ENCODE measurements around the gene GSTT2B. TPM values are rescaled to one million over a fixed set of nuclear protein-coding genes. Genes with fewer than 3 reads are reported as not detected.

Gene GSTT2B
- total RNA-seq, 2 donors from 2014 or later = 3.7 to 4.4 TPM

- H3K9me3 ChIP-seq (ENCODE audit: control insufficient read depth, low read length) = peaks cover 8% of the 10 kb centered on the region
- TF ChIP-seq CTCF (conservative IDR thresholded peaks at IDR 0.05) = no peak
- no peak for DNase-seq
- Mint-ChIP-seq H3K4me1 (peaks cover 13% of the 10 kb centered on the region), H3K36me3 (ENCODE audit: low read depth) (no peaks in the 10 kb centered on the region), H3K4me3 (no peak overlapping the region), H3K27me3 (ENCODE audit: insufficient read depth) (peaks cover 7% of the 10 kb centered on the region), H3K9me3 (no peaks in the 10 kb centered on the region), H3K27ac (no peak overlapping the region)
- H3K36me3 ChIP-seq (ENCODE audit: control insufficient read depth, insufficient read depth, low read length) = no peaks in the 10 kb centered on the region
- no peak overlapping the region for H3K27ac ChIP-seq (ENCODE audit: low read depth, low read length)
- no peaks in the 10 kb centered on the region for H3K27me3 ChIP-seq (ENCODE audit: control insufficient read depth, insufficient read depth, low read length, poor library complexity, severe bottlenecking)
- WGBS, 2 experiments (ENCODE audit: insufficient coverage in 1 of 2, insufficient read length in 1 of 2) = 92 to 100% methylated on average over 4 to 6 of the region's 6 CpGs
- peaks cover 4% of the 10 kb centered on the region for H3K4me1 ChIP-seq (ENCODE audit: control insufficient read depth, insufficient read depth, low read length)
- H3K9ac ChIP-seq (ENCODE audit: extremely low read depth, low read length, poor library complexity, severe bottlenecking) = no peak overlapping the region
- H3K4me3 ChIP-seq (ENCODE audit: low read length) = no peak overlapping the region
Observed at GRCh38 chr22:24008381-24009226, 47.6 kb upstream of the GSTT2B start.

GRCh38 chr22:24008022-24008283, 47.0 kb upstream of the GSTT2B start:
- Mint-ChIP-seq H3K36me3 (ENCODE audit: low read depth) (no peaks in the 10 kb centered on the region), H3K27ac (no peak overlapping the region), H3K4me3 (no peak overlapping the region), H3K27me3 (ENCODE audit: insufficient read depth) (peaks cover 10% of the 10 kb centered on the region), H3K4me1 (peaks cover 11% of the 10 kb centered on the region), H3K9me3 (no peaks in the 10 kb centered on the region)
- Histone ChIP-seq H3K9me3 (ENCODE audit: control insufficient read depth, low read length) (peaks cover 8% of the 10 kb centered on the region), H3K9ac (ENCODE audit: extremely low read depth, low read length, poor library complexity, severe bottlenecking) (no peak overlapping the region), H3K36me3 (ENCODE audit: control insufficient read depth, insufficient read depth, low read length) (no peaks in the 10 kb centered on the region), H3K4me3 (ENCODE audit: low read length) (no peak overlapping the region), H3K4me1 (ENCODE audit: control insufficient read depth, insufficient read depth, low read length) (peaks cover 4% of the 10 kb centered on the region), H3K27me3 (ENCODE audit: control insufficient read depth, insufficient read depth, low read length, poor library complexity, severe bottlenecking) (no peaks in the 10 kb centered on the region), H3K27ac (ENCODE audit: low read depth, low read length) (no peak overlapping the region)
- 90 to 100% methylated on average over 1 of the region's 1 CpG for WGBS, 2 experiments (ENCODE audit: insufficient coverage in 1 of 2, insufficient read length in 1 of 2)
- DNase-seq = no peak
- TF ChIP-seq CTCF (conservative IDR thresholded peaks at IDR 0.05) = no peak

GRCh38 chr22:24007253-24008021, 46.4 kb upstream of the GSTT2B start:
- no peak overlapping the region for H3K9ac ChIP-seq (ENCODE audit: extremely low read depth, low read length, poor library complexity, severe bottlenecking)
- Mint-ChIP-seq H3K27ac (no peak overlapping the region), H3K9me3 (no peaks in the 10 kb centered on the region), H3K36me3 (ENCODE audit: low read depth) (no peaks in the 10 kb centered on the region), H3K4me3 (no peak overlapping the region), H3K27me3 (ENCODE audit: insufficient read depth) (peaks cover 10% of the 10 kb centered on the region), H3K4me1 (peaks cover 10% of the 10 kb centered on the region)
- no peaks in the 10 kb centered on the region for H3K27me3 ChIP-seq (ENCODE audit: control insufficient read depth, insufficient read depth, low read length, poor library complexity, severe bottlenecking)
- peaks cover 8% of the 10 kb centered on the region for H3K9me3 ChIP-seq (ENCODE audit: control insufficient read depth, low read length)
- DNase-seq = no peak
- no peak overlapping the region for H3K4me3 ChIP-seq (ENCODE audit: low read length)
- WGBS, 2 experiments (ENCODE audit: insufficient coverage in 1 of 2, insufficient read length in 1 of 2) = 85 to 86% methylated on average over 6 to 8 of the region's 8 CpGs
- H3K27ac ChIP-seq (ENCODE audit: low read depth, low read length) = no peak overlapping the region
- peaks cover 2% of the 10 kb centered on the region for H3K4me1 ChIP-seq (ENCODE audit: control insufficient read depth, insufficient read depth, low read length)
- no peaks in the 10 kb centered on the region for H3K36me3 ChIP-seq (ENCODE audit: control insufficient read depth, insufficient read depth, low read length)
- no peak for TF ChIP-seq CTCF (conservative IDR thresholded peaks at IDR 0.05)

Data from endodermal cell (in vitro differentiated cells).